Aorta (tissue), 5 donors: Measurements from ENCODE around the gene SIRT1. TPM values are rescaled to one million over a fixed set of nuclear protein-coding genes. Genes with fewer than 3 reads are reported as not detected.
"Not testable (repeated sequence)": the region's sequence is repeated elsewhere in the genome, so short reads cannot be mapped to it uniquely, and the experiment has no call there.

Experiments
- ATAC-seq: fragments of 200-7000 bp; cut with Tn5 transposase; one replicate; pipeline ENCODE4 v1.9.1; 2022; ENCODE audit warnings: moderate library complexity; ENCODE audit not compliant: low FRiP score
- DNase-seq, 2 donors: peaks; one replicate each; pipeline ENCODE4 v3.0.0-alpha.2; 2020
- H3K27ac ChIP-seq, 2 donors: one replicate each; pipeline ENCODE4 v1.5.1; 2013; ENCODE audit warnings: low read length in 2 of 2, mild to moderate bottlenecking in 2 of 2, moderate library complexity in 2 of 2, control low read depth in 1 of 2, inconsistent platforms in 1 of 2, low read depth in 1 of 2
- H3K27me3 ChIP-seq, 2 donors: one replicate each; pipeline ENCODE4 v1.6.1; 2013; ENCODE audit warnings: control low read depth in 1 of 2, low read length in 1 of 2, mild to moderate bottlenecking in 1 of 2, moderate library complexity in 1 of 2; ENCODE audit not compliant: insufficient read depth in 2 of 2, control insufficient read depth in 1 of 2
- H3K36me3 ChIP-seq, 2 donors: one replicate each; pipeline ENCODE4 v1.6.1; 2013; ENCODE audit warnings: control low read depth in 1 of 2, low read length in 1 of 2, mild to moderate bottlenecking in 1 of 2; ENCODE audit not compliant: insufficient read depth in 2 of 2, control insufficient read depth in 1 of 2
- H3K4me1 ChIP-seq, 2 donors: one replicate each; pipeline ENCODE4 v1.6.1; 2013; ENCODE audit warnings: low read length in 2 of 2, control low read depth in 1 of 2, mild to moderate bottlenecking in 1 of 2, moderate library complexity in 1 of 2; ENCODE audit not compliant: insufficient read depth in 2 of 2, control insufficient read depth in 1 of 2
- H3K4me3 ChIP-seq, 2 donors: one replicate each; pipeline ENCODE4 v1.5.1; 2013; ENCODE audit warnings: low read length in 2 of 2, control low read depth in 1 of 2, mild to moderate bottlenecking in 1 of 2
- H3K9me3 ChIP-seq: one replicate; pipeline ENCODE4 v1.6.1; 2013; ENCODE audit warnings: mild to moderate bottlenecking, low read length; ENCODE audit not compliant: control insufficient read depth
- WGBS, 2 donors: extraction: QIAGEN DNeasy Blood & Tissue Kit; methylation state at CpG; one replicate each; pipeline ENCODE4 v1.1.7; 2013; 5-methylcytosine and 5-hydroxymethylcytosine counted together
- intact Hi-C, 2 donors: fragments of 100-400 bp; cut with DNase I; formaldehyde crosslinking; loops; one replicate each; pipeline versions ENCODE4 v1.14.2 to v1.15.0; 2022
- polyA plus RNA-seq, 2 donors: library from polyadenylated mRNA; stranded (reverse); fragments of 200-250 nt; gene quantifications; one replicate each; pipeline ENCODE4 v1.2.3, GENCODE V29; 2013
- total RNA-seq, 2 donors: library from RNA; stranded (reverse); fragmentation: NEBNext Ultra II Directional; extraction: Animal tissue kit (Norgen Biotek cat#: 25700); gene quantifications; one replicate each; pipeline ENCODE4 v1.2.1, GENCODE V29; 2021
- donor health status: healthy with polysubstance abuse.
- donor health status: Bipolar disorder and iron deficiency.
- donor health status: DM: no; HTN: no; CAD: no.
- donor health status: DM: no; HTN: no; CAD: no.
- donor health status: DM: yes; HTN: yes; CAD: no.

SIRT1 gene
- total and polyA plus RNA-seq, 4 donors: 13.0 to 24.8 (median 19.1) TPM

DNA sequence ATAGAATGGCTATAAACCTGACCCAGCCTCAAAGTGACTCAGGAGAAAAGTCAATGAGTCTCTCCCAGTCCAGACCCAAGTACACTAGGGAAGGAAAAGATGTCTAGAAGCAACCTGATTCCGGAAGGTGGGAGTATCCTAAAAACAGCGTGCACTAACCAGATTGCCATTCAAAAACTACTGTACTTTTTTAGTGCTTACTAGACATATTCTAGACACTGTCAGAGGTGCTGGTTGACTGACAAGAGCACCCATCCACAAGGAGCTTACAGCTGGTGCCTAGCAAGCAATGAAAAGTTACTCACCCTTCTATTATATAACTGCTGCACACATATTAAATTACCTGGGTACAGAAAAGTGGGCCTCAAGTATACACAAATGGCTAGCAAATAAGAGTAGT lies 81.0 kb downstream of the SIRT1 start:
- intact Hi-C loops: no loop called here
- Histone ChIP-seq H3K27me3 (no peaks in the 10 kb centered on the region), H3K4me1 (no peaks in the 10 kb centered on the region), H3K27ac (no peak overlapping the region), H3K4me3 (no peak overlapping the region), H3K9me3 (no peaks in the 10 kb centered on the region), H3K36me3 (peaks cover 0 to 4% of the 10 kb centered on the region in 2 donors)
- ATAC-seq (no peak), DNase-seq (no peak)
- 93 to 97% methylated on average over 2 of the region's 2 CpGs for WGBS, 2 donors

DNA sequence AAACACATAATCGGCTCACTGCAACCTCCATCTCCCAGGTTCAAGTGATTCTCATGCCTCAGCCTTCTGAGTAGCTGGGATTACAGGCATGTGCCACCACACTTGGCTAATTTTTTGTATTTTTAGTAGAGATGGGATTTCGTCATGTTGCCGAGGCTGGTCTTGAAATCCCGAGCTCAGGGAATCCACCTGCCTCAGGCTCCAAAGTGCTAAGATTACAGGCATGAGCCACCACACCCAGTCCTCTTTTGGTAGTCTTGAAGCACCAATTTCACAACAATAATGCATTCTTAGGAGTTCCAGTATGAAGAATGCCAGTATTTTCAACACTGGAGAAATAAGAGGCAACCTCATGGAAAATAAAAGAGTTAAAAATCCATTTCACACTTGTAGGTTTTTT lies 81.6 kb downstream of the SIRT1 start:
- H3K27ac ChIP-seq, H3K4me1 ChIP-seq, H3K4me3 ChIP-seq, ATAC-seq, H3K9me3 ChIP-seq, H3K36me3 ChIP-seq, H3K27me3 ChIP-seq, intact Hi-C loops, DNase-seq: not testable (repeated sequence)
- WGBS, 2 donors: 94 to 98% methylated on average over 4 of the region's 4 CpGs

Other genes with a start within 250 kb of the SIRT1 start
- 1 to 10 TPM; 8.8 to 8.9 TPM for gene CTNNA3, start 188.5 kb upstream of the SIRT1 start, total RNA-seq
- gene CTNNA3, start 188.5 kb upstream of the SIRT1 start, polyA plus RNA-seq: 1 to 10 TPM in 1 of 2 donors, under 1 TPM in 1; 0.38 to 1.5 TPM
- gene DNAJC12, start 46.5 kb upstream of the SIRT1 start, total RNA-seq: 1 to 10 TPM; 1.9 to 4.1 TPM
- 1 to 10 TPM; 1.7 to 4.4 TPM for gene DNAJC12, start 46.5 kb upstream of the SIRT1 start, polyA plus RNA-seq
- 100 to 1,000 TPM in 1 of 2 donors, 10 to 100 TPM in 1; 81.9 to 108 TPM for gene HERC4, start 190.6 kb downstream of the SIRT1 start, total RNA-seq
- gene HERC4, start 190.6 kb downstream of the SIRT1 start, polyA plus RNA-seq: 10 to 100 TPM in 1 of 2 donors, 1 to 10 TPM in 1; 9.5 to 28.0 TPM
- gene MYPN, start 224.8 kb downstream of the SIRT1 start, total RNA-seq: under 1 TPM in 1 of 2 donors, not detected in 1; 0.10 TPM
- under 1 TPM in 1 of 2 donors, not detected in 1; 0.25 TPM for gene MYPN, start 224.8 kb downstream of the SIRT1 start, polyA plus RNA-seq